Measurements from ENCODE around the gene MOV10. TPM values are rescaled to one million over a fixed set of nuclear protein-coding genes. Genes with fewer than 3 reads are reported as not detected.
"Not testable (repeated sequence)": the region's sequence is repeated elsewhere in the genome, so short reads cannot be mapped to it uniquely, and the experiment has no call there.

MOV10 gene
- total RNA-seq, 6 donors from 2014 or later = 26.5 to 161 (median 56.0) TPM

DNA sequence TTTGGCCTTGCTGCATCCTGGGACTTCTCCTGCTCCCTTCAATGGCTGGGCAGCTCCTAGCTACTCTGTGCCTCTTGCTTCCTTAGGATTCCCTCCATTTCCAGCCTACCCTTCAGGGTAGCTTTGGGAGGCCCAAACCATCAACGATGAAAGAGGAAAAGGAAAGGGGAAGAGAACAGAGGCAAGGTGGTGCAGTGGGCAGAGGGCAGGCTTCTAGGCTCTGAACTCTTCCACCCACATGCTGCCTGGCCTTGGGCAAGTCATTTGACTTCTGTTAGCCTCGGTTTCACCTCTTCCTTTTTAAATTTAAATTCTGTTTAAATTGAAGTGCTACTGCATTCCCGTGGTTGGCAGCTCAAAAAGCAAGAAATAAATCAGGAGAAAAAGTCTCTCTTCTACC, 46.3 kb downstream of the MOV10 start:
- Histone ChIP-seq H3K9me3 (no peaks in the 10 kb centered on the region), H3K27me3 (peaks cover 0 to 4% (median 0%) of the 10 kb centered on the region in 4 donors), H3K4me3 (no peak overlapping the region), H3K27ac (no peak overlapping the region), H3K4me1 (peaks cover 14 to 28% (median 18%) of the 10 kb centered on the region in 4 donors), H3K36me3 (no peaks in the 10 kb centered on the region)
- TF ChIP-seq POLR2AphosphoS5 (IDR thresholded peaks at IDR 0.05) (no peak), POLR2A (IDR thresholded peaks at IDR 0.05) (no peak), EP300 (IDR thresholded peaks at IDR 0.05) (no peak), CTCF (IDR thresholded peaks at IDR 0.05) (no peak)
- 54 to 64% methylated on average over 3 of the region's 3 CpGs for WGBS, 2 donors
- ATAC-seq (ENCODE audit: low FRiP score in 2 of 2) (no peak), DNase-seq (no peak)

DNA sequence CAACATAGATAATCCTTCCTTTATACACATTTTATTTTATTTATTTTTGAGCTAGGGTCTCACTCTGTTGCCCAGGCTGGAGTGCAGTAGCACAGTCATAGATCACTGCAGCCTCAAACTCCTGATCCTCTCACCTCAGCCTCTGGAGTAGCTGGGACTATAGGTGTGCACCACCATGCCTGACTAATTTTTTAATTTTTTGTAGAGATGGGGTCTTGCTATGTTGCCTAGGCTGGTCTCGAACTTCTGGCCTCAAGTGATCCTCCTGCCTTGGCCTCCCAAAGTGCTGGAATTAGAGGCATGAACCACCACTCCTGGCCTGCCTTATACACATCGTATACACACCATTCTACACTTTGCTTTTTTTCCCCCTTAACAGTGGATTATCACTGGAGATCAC, 46.8 kb downstream of the MOV10 start:
- H3K27me3 ChIP-seq; H3K4me3 ChIP-seq; H3K9me3 ChIP-seq; ATAC-seq (ENCODE audit: low FRiP score in 2 of 2); DNase-seq; H3K36me3 ChIP-seq; H3K27ac ChIP-seq: not testable (repeated sequence)
- 93 to 97% methylated on average over 2 of the region's 2 CpGs for WGBS, 2 donors
- peaks cover 10 to 23% (median 14%) of the 10 kb centered on the region in 4 donors for H3K4me1 ChIP-seq

DNA sequence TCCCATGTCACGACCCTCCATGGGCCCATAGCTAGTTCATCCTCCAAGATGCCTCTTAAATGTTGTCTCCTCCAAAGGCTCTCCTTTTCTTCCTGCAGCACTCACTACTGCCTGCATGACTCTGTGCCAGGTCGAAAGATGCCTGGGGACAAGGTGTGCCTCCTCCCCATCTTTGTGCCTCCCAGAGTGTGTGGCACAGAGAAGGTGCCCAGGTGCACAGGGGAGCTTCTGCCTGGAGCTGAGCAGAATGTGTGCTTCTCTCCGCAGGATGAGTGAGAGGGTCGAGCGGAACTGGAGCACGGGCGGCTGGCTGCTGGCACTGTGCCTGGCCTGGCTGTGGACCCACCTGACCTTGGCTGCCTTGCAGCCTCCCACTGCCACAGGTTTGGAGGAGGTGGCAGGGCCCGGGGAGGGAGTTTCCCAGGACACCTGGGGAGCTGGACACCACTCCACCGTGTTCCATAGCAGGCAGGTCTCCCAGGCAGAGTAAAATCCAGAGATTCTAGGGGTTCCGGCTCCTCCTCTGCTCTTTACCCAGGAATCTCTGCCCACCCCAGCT, 47.6 kb downstream of the MOV10 start:
- TF ChIP-seq POLR2AphosphoS5 (IDR thresholded peaks at IDR 0.05) (no peak), CTCF (IDR thresholded peaks at IDR 0.05) (no peak), EP300 (IDR thresholded peaks at IDR 0.05) (no peak), POLR2A (IDR thresholded peaks at IDR 0.05) (no peak)
- Histone ChIP-seq H3K27me3 (peaks cover 0 to 4% (median 0%) of the 10 kb centered on the region in 4 donors), H3K36me3 (no peaks in the 10 kb centered on the region), H3K4me1 (peaks cover 10 to 21% (median 14%) of the 10 kb centered on the region in 4 donors), H3K9me3 (no peaks in the 10 kb centered on the region), H3K4me3 (no peak overlapping the region), H3K27ac (no peak overlapping the region)
- DNase-seq (peak in 1 of 2 donors; percentile 66), ATAC-seq (ENCODE audit: low FRiP score in 2 of 2) (no peak)
- WGBS, 2 donors = 73 to 85% methylated on average over 2 to 10 of the region's 10 CpGs

DNA sequence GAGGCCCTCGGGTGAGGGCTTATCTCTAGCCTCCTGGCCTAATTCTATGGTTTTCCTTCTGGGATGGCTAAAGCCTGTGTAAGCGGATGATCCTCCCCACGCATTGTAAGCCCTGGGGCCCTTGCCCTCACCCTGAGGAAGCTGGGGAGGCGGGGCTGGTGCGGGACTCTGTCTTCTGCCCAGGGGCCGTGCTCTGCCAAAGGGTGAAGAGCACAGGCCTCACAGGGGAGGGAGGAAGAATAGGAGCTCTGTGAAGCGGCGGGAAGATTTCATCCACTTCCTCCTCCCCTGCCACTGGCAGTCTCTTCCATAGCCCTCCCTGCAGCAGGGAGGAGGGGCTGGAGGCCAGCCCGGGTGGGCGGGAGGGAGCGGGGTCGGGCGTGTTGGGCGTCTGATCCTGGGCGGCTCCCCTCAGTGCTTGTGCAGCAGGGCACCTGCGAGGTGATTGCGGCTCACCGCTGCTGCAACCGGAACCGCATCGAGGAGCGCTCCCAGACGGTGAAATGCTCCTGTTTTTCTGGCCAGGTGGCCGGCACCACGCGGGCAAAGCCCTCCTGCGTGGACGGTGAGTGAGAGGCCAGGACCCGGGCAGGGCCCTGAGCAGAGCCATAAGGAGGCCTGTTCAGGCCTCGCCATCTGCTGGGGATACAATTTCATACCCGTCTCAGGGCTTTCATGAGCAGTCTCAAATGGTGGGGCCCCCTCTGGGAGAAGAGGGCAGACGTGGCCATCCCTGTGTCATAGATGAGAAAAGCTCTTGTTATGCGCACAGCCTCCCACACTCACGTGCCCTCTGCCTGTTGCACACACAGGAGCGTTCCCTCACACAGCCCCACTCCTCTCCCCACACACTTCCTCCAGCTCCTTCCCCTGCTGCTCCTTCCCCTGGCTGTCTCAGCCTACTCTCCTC, 48.4 kb downstream of the MOV10 start:
- Histone ChIP-seq H3K4me1 (peaks cover 10 to 21% (median 14%) of the 10 kb centered on the region in 4 donors), H3K9me3 (no peaks in the 10 kb centered on the region), H3K4me3 (peak overlapping the region in 3 of 4 donors; percentile 9 to 31 (median 28)), H3K27me3 (peaks cover 0 to 4% (median 0%) of the 10 kb centered on the region in 4 donors), H3K27ac (no peak overlapping the region), H3K36me3 (no peaks in the 10 kb centered on the region)
- 11 to 19% methylated on average over 19 to 33 of the region's 35 CpGs for WGBS, 2 donors
- ATAC-seq (ENCODE audit: low FRiP score in 2 of 2) (peak in 1 of 2 donors; percentile 45), DNase-seq (peak in 1 of 2 donors; percentile 78)
- TF ChIP-seq CTCF (IDR thresholded peaks at IDR 0.05) = no peak
- TF ChIP-seq POLR2A (IDR thresholded peaks at IDR 0.05) = no peak
- TF ChIP-seq POLR2AphosphoS5 (IDR thresholded peaks at IDR 0.05) = no peak
- TF ChIP-seq EP300 (IDR thresholded peaks at IDR 0.05) = no peak

GRCh38 chr1:112723511-112723839, 49.0 kb downstream of the MOV10 start:
- Histone ChIP-seq H3K4me3 (no peak overlapping the region), H3K27ac (no peak overlapping the region), H3K9me3 (no peaks in the 10 kb centered on the region), H3K4me1 (peaks cover 9 to 19% (median 13%) of the 10 kb centered on the region in 4 donors), H3K27me3 (peaks cover 0 to 4% (median 0%) of the 10 kb centered on the region in 4 donors), H3K36me3 (no peaks in the 10 kb centered on the region)
- 79 to 86% methylated on average over 8 of the region's 8 CpGs for whole genome bisulfite sequencing, 2 donors
- DNase-seq = no peak
- TF ChIP-seq CTCF (IDR thresholded peaks at IDR 0.05) (no peak), POLR2AphosphoS5 (IDR thresholded peaks at IDR 0.05) (no peak), POLR2A (IDR thresholded peaks at IDR 0.05) (no peak), EP300 (IDR thresholded peaks at IDR 0.05) (no peak)
- no peak for ATAC-seq (ENCODE audit: low FRiP score in 2 of 2)

DNA sequence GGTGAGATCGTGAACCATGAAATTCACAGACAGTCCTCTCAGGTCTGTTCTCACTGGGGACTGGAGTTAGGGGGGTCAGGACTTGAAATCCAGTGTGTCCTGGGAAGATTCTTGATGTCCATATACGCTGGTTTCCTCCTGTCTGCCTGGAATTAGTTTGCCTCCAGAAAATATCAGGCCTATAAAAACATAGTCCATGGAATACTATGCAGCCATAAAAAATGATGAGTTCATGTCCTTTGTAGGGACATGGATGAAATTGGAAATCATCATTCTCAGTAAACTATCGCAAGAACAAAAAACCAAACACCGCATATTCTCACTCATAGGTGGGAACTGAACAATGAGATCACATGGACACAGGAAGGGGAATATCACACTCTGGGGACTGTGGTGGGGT, 49.8 kb downstream of the MOV10 start:
- ATAC-seq (ENCODE audit: low FRiP score in 2 of 2); DNase-seq; H3K4me3 ChIP-seq; H3K27me3 ChIP-seq; H3K9me3 ChIP-seq; H3K36me3 ChIP-seq; H3K27ac ChIP-seq: not testable (repeated sequence)
- peaks cover 4 to 13% (median 8%) of the 10 kb centered on the region in 4 donors for H3K4me1 ChIP-seq
- WGBS, 2 donors = 87 to 100% methylated on average over 3 to 4 of the region's 4 CpGs
